Activated CD4-positive, alpha-beta T cell treated with anti-CD3 and anti-CD28 coated beads, Interleukin-2, amount 50 U/mL, for 48 hours (primary cell): Measurements from ENCODE around the gene PRPF6.

Experiments
- DNase-seq, 2 experiments: peaks; one replicate each; pipeline ENCODE4 v3.0.0-alpha.2; 2020

Gene PRPF6

DNA sequence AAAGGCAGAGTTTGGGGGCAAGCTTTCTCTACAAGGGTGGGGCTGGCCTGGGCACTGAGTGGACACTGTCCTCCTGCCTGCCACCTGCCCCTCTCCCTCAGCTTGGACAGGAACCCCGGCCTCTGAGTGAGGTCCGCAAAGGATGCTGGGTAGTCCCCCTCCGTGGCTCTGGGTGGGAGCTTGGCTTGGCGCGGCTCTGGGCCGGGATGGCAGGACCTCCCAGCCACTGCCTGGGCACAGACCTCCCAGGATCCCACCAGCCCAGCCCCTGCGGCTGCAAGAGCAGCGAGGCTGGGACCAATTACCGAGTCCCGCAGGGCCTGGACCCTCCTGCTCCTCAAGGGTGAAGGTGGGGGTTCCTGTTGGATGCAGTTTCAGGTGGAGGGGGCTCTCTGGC is 71.4 kb downstream of the PRPF6 start:
- no peak for DNase-seq

DNA sequence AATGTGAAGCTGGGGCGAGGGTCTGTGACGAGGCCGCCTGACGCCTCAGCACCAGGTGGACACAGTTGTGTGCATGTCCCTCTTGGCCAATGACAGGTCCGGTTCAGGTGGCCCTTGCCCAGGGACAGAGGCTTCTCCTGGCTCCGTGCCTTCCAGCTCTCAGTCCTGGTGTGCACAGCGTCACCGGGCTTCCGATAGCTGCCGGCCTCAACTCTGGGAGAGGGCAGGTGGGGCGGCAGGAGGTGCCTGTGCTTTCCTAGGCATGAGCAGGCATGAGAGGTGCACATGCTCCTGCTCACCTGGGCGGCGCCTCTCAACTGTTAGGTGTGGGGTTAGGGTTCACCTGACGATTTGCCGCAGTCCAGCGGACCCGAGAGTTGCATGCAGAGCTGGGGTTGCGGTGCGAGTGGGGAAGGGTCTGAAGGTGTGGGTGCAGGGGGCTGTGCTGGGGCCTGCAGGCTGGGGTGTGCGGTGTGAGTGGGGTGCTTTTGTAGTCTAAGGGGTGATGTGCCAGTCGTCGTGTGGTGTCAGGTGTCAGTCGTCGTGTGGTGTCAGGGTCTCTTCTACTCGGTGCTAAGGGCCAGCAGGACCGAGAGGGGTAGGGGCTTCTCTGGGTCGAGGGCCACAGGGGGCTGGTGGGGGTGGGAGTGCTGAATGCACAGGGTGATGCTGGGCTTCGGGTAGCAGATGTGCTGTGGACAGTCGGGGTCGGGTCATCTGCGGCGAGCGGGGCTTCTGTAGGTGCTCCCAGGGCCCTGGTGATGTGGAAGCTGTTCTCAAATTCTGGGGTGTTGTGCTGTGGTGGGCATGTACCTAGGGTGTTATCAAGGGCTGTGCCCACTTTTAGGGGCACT is 72.3 kb downstream of the PRPF6 start:
- DNase-seq = no peak

DNA sequence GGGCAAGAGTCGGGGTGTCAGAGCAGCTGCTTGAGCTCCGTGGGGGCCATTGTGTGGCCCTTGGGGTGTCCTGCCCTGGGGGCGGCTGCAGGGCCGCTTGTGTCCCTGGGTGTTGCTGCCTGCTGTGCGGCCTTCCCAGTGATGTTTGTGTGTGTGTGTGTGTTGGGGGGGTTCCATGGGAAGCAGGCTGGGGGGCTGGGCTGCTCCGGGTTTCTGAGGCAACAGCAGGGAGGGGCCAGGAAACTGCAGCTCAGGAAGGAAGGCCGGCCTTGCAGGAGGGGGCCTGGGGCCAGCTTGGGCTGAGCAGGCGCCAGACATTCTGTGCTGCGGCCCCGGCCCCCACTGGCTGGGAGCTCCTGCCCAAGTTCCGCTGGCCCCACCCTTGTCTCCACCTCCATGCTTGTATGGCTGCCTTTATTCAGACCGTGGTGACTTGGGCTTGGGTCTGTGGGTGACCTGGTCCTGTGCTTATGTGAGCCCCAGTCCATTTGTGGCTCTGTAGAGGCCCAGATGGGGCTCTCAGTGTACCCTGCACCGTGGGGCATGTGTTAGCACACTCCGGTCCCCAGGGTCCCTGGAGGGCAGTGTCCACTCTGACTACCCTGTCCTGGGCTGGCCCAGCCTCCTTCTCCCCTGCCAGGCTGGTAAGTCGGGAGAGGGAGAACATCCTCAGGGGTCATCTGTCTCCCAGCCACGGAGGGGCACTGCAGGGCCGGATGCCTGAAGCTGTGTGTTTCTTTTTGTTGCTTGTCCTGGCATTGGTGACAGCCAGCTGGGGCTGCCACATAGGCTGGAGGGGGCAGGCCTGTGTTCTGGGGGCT is 73.1 kb downstream of the PRPF6 start:
- no peak for DNase-seq

DNA sequence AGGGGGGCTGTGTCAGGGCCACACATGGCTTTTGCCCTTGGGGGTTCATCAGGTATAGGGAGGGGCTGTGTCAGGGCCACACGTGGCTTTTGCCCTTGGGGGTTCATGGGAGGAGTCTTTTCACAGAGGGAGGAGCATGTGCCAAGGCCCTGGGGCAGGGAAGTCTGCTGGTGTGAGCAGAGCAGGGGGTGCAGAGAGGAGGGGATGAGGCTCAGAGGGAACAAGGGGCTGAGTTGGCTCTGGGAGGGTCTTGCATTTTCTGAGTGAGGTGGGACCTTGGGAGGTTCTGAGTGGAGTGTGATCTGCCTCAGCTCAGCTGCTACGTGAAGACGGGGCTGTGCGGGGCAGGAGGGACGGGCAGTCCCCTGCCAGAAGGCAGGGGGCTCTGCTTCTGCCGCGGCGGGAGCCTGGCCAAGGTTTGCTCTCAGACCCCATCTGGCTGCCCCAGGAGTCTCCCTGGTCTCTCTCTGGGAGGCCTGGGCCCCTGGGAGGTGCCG is 74.5 kb downstream of the PRPF6 start:
- no peak for DNase-seq

DNA sequence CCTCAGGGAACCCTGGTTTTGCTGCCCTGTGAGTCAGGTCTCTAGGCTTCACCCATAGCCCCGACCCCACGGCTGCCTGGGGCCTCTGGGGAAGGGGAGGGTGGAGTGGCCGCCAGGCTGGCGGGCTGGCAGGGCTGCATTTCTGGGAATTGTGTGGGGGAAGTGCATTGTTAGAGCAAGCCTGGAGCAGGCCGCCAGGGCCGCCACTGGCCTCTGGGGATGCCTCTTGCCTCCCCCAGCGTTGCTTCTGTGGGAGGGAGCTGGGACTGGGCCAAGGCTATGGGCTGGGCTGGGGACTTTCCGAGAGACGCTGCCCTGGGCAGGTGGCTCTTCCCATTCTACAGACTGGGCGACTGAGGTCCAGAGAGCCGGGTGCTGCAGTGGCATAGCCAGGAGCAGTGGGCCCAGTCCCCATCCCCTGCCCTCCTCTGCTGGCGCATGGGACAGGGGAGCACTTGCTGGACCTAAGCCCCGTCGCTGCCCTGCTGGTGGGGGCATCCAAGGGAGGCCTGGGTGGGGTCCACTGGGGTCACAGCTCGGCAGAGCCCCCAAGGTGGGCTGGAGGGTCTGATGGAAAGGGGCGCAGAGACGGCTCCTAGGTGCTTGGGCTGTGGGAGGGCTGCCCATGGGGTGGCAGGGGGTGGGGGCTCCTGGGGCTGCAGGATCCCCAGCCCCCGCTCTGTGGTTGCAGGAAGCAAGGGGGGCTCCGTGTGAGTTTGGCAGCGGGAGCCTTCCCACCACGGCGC is 75.1 kb downstream of the PRPF6 start:
- DNase-seq = no peak

DNA sequence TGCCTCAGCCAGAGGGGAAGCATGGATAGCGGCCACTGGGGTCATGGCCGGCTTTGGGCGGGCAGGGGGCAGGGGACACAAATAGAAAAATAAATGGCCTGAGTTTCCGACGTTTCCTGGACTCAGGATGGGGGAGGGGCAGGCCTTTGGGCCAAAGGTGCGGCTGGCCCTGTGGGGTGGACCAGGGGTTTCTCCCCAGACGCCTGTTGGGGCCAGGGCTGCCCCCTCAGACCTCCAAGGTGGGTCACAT is 75.6 kb downstream of the PRPF6 start:
- DNase-seq = no peak

DNA sequence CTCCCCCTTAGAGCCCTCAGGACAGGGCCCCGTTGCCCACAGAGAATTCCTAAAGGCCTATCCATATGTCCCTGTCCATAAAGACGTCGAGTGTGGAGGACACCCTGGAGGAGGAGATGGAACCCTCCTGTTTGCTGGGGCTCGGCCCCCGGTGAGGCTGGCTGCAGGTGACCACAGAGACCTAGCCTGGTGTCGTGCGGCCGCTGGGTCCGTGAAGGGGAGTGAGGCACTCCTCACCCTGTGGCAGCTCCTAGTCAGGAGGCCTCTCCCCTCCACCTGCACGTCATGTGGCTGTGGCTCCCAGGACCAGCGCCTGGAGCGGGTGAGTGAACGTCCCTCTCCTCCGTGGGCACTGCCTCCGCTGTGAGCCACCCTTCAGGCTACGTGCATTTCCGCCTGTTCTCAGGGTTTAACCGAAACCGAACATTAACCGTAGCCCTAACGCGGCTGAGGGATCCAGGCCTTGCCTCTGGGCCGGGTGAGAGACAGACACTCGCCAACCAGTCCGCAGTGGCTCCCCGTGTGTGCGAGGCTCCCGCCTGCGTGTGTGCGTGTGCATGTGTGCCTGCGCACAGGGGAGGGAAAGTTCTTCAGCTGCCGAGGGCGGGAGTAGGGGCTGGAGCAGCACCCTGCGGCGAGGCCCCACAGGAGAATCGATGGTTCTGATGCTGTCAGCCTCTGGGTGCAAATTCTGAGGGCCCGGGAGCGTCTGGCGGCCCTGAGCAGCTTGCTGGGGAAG is 76.1 kb downstream of the PRPF6 start:
- no peak for DNase-seq

DNA sequence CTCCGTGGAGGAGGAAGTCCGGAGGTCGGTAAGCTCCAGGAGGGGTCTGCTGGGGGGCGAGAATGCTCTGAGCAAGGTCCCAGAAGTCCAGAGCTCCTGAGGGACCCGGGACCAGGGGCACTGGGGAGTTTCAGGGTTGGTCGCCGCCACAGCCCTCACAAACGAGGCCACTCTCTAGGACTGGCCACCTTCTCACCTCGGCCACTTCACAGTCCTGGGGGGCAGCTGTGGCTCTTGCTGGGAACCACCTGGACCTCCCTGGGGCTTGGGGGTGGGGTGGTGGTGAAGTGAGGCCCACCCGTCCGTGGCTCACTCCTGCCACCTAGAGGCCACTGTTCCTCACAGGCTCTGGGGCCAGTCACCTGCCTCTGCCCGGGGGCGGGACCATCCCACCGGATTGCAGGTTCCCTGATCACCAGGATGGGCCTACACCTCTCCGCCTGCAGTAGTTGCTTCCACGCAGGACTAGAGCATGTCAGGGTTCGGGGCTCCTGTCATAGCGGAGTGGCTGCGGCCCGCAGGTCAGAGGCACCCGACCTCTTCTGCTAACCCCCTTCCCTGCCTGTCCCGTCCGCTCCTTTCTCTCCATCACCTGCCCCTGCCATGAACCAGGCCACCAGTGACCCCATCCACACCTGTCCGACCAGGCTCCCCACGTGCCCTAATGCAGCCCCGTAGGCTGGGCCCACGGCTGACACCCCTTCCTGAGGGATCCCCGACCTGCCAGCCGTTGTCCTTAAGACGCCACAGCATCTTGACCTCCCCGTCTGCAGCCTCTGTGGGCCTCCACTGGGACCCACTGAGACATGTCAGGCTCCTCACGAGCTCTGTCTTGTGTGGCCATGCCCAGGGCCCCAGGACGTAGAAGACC is 76.9 kb downstream of the PRPF6 start:
- peak; percentile 92 to 93 for DNase-seq

DNA sequence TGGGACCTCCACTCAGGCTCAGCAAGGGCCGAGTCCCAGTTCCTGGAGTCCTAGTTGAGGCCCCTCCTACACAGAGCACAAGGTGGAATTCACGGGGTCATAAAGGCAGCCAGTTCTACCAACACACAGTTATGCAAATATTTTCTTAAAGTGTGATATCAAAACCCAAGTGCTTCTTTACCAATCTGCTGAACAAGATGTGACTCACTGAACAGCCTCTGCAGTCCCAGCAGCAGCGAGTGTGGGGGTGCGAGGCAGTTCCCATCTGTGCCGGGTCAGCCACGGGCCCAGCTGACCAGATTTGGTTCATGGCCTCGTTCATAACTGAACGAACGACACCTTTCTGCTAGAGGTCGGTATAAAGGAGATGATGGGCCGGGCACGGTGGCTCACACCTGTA is 77.6 kb downstream of the PRPF6 start:
- DNase-seq = no peak

DNA sequence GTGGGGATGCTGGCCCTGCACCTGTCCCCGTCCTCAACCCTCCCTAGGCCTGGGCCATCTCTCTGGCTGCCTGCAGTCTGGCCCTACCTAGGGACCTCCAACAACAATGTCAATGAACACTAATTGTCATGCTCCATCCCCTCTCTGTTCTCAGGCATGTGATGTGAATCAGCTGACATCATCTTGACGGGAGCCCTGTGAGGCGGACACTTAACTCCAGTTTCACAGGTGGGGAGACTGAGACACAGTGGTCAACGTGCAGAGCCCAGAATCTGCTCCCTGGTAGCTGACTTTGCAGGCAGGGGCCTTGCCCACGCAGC is 81.3 kb downstream of the PRPF6 start:
- DNase-seq = no peak

DNA sequence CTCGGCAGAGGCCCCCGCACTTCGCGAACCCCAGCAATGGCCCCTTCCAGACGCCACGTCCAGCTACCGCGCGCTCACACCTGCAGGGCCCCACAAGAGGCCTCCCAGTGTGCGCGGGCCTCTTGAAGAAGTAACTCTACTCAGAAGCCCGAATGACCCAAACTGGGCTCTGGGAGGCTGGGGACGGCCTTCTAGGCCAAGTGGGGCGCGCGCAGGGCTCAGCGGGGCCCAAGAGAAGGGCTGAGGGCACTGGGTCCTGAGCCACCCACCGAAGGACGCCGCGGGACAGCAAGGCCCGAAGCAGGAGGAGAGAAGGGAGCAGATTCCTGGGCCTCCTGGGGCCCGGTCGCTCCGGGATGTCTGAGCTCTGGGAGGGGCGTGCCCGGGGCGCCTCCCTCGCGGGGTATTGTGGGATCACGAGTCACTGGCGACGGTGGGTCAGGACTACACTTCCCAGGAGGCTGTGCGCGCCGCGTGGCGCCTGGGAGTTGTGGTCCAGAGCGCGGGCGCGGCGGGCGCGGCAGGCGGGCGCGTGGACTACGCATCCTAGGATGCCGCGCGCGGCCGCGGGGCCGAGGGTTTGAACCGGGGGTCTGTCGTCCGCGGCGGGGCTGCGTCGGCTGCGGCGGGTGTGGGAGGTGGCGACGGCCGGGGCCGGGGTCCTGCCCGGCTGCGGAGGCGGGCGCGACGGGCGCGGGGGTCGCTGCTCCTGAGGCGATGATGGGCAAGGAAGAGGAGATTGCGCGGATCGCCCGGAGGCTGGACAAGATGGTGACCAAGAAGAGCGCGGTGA is 81.9 kb downstream of the PRPF6 start, which contains the start of gene TCEA2:
Gene TCEA2 (plus strand): TSS at position 603 of the 793 bp plus-strand sequence. CDS start 115 bp downstream, at position 718.
- peak; percentile 96 to 97 for DNase-seq

DNA sequence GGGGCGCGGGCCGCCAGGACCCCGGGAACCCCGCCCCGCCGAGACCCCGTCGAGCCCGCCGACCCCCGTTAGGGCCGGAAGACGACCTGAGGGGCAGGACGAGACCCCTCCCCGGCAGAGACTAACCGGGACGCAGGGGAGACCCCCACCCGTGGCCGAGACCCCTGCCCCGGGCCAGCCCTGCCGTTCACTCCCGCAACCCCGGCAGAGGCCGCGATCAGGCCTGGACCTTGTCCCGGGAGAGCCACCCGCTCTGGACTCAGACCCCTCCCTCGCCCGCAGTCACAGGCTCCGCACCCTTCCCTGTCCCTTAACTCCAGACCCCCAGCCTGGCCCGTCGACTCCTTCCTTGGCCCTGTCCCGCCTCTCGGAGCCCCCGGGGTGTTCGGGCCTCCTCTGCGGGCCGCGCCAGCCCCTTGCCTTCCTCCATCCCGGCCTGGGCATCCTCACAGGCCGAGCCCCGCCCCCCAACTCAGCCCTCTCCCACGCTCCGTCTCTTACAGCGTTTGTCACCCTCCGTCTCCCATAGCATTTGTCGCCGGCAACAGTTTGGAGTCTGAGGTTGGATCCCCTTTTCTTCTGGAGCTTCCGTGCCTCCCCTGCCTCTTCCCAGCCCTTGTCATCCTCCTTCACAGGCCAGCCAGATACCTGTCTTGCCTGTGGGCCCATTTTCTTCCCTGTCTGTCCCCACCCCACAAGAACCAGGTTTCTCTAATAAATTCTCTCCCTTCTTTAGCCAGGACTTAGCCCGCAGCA is 82.6 kb downstream of the PRPF6 start:
- DNase-seq = peak; percentile 61 to 69

DNA sequence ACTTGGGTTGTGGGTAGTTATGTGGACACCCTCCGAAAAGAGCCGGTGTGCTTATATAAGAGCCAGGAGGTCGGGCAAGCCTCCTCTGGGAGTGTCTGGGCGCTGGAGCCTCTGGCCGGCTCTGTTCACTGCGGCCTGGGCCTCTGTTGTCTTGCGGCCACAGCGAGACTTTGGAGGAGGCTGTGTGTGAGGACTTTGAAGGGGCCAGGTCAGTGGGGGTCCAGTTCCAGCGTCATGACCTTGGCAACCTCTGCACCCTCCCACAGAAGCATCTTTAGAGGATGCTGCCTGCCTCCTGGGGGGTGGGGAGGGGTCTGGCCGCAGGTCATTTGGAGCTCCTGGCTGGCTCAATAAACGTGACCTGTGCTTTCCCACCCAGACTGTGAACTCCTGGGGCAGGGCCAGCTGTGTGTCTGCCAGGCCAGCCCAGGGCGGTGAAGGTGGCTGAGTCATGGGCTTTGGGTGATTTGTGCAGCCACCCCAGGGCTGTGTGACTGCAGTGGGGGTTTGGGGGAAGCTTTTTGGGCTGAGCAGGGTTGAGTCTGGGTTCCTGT is 83.3 kb downstream of the PRPF6 start:
- no peak for DNase-seq

DNA sequence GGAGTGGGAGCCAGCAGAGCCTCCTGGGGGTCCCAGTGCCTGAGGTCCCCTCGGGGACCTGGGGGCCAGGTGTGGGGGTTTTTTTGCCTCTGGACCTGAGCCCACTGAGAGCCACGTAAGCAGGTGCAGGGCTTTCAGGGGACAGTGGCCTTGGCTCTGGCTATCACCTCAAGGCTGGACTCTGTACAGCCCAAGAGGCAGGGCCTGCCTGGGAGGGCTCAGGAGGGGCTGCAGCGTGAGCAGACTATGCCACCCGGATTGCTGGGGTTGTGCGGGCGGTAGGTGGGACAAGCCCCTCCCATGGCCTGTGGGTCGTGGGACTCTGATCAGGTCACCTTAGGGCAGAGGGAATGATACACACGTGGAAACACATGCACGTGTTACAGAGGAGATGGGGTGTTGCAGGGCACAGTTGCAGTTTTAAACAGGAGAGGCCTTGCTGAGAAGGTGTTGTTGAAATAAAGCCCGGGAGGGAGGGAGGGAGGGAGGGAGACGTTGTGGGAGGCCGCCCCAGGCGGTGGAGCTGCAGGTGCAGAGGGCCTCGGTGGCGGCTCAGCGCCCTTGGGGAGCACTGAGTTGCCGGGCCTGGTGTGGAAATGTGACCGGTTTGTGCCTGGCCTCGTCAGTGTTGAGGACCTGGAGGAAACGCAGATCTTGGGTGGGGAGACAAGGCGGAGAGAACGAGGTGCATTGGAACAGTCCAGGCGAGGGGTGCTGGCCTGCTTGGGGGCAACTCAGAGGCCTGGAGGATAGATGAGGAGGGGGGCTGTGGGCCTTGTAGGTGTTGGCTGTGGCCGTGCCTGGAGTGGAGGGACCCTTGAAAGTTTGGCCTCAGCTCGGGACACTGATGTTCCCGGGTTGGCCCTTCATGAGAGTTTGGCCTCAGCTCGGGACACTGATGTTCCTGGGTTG is 84.4 kb downstream of the PRPF6 start:
- DNase-seq = no peak

DNA sequence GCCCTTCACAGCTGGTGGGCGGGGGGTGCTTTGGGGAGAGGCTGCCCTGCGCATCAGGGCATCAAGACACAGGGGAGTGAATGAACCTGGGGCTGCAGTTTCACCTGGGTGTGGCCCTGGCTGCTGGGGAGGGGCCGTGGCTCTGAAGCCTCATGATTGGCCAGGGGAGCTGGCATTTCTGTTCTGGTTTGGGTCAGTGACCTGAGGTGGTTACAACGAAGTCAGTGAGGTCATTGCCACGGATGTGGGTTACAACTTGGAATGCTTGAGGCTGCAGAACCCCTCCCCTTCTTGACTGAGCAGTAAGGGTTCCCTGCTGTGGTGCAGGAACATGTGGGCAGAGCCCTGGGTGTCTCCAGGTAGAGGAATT is 85.0 kb downstream of the PRPF6 start:
- DNase-seq = peak; percentile 67 to 80

DNA sequence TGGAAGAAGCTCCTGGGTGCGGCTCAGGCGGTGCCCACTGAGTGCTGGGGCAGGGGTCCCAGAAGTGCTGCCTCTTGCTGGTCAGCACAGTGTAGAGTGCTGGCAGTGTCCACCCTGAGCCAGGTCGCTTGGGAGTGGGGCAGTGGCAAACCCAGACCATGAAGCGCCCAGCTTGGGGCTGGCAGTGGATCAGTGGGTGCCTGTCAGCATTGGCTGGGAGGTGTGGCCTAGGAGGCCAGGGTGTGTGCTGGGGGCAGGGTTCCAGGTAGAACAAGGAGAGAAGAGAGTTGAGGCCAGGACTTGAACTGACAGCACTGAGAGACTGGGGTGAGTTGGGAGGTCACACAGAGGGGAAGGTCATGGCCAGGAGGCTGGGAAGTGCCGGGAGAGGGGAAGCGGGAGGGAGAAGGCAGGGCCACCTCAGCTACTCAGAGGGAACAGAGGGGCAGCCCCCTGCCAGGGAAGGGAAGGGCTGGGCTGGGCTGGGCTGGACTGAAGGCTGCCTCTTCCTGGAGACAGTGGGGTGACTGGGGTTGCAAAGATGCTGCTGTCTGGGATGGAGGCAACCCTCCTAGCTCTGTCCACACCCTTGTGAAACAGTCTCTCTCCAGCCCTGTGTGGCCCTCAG is 86.2 kb downstream of the PRPF6 start:
- DNase-seq = no peak

DNA sequence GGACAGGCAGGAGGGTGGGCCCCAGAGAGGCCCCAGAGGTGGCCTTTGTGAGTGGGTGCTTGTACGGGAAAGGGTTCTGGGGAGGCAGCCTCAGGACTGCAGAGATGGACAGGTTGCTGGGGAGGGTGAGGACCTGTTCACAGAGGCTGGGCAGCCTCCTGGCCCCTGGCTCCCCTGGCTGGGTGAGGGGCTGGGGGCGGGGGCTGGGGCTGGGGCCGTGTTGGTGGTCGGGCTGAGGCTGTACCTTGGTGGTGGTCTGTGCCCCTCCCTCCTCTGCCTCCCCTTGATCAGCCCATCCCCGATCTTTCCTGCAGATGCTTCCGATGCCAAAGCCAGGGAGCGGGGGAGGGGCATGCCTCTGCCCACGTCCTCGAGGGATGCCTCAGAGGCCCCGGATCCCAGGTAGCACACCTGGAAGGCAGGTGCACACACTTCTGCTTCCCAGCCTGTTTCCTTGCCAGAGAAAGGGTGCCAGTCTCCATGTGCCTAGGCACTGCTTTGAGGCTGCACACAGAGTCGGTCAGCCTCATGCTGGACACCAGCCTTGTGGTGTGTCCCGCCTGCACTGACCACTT is 86.9 kb downstream of the PRPF6 start:
- DNase-seq = no peak
